ENCODE data around the gene AGBL4. TPM values are rescaled to one million over a fixed set of nuclear protein-coding genes. Genes with fewer than 3 reads are reported as not detected.

The AGBL4 gene
- polyA plus RNA-seq (2011; rRNA removed) (not detected in 2 replicates), polyA minus RNA-seq (2011; rRNA and poly(A)+ RNA removed) (0.18 TPM in 1 of 2 replicates, not detected in the other)

- POLR2A ChIA-PET = no interaction called here
- Histone ChIP-seq H3K27me3 (ENCODE audit: control insufficient read depth, insufficient read depth, low read length) (no peaks in the 10 kb centered on the region), H3K4me3 (ENCODE audit: low read depth, low read length) (peak within 1 kb of the TSS; percentile 35), H3K27ac (ENCODE audit: low read depth, low read length) (no peak within 1 kb of the TSS), H3K9me3 (ENCODE audit: control insufficient read depth, insufficient read depth, low read length) (peaks cover 6% of the 10 kb centered on the region)
- no peak for TF ChIP-seq CTCF (IDR thresholded peaks at IDR 0.05; ENCODE audit: low read depth, low read length)
- no peak for DNase-seq (ENCODE audit: low read depth, low spot score)
- CTCF ChIA-PET = no interaction called here
These were observed at the start of gene AGBL4 for GRCh38 chr1:50023292-50024159. Gene AGBL4 (minus strand): TSS chr1:50023954.

GRCh38 chr1:50066806-50067205, 43.1 kb upstream of the AGBL4 start:
- H3K4me3 ChIP-seq (ENCODE audit: low read depth, low read length) = no peak overlapping the region
- no peak for TF ChIP-seq CTCF (IDR thresholded peaks at IDR 0.05; ENCODE audit: low read depth, low read length)
- no peak for DNase-seq (ENCODE audit: low read depth, low spot score)
- ChIA-PET POLR2A (no interaction called here), CTCF (no interaction called here)
- H3K9me3 ChIP-seq (ENCODE audit: control insufficient read depth, insufficient read depth, low read length) = no peaks in the 10 kb centered on the region; the same call in none of the 2 replicates
- H3K27me3 ChIP-seq (ENCODE audit: control insufficient read depth, insufficient read depth, low read length) = no peaks in the 10 kb centered on the region
- no peak overlapping the region for H3K27ac ChIP-seq (ENCODE audit: low read depth, low read length)

- H3K9me3 ChIP-seq (ENCODE audit: control insufficient read depth, insufficient read depth, low read length) = peaks cover 3% of the 10 kb centered on the region; the same call in 1 of the 2 replicates
- H3K4me3 ChIP-seq (ENCODE audit: low read depth, low read length) = no peak overlapping the region
- no peaks in the 10 kb centered on the region for H3K27me3 ChIP-seq (ENCODE audit: control insufficient read depth, insufficient read depth, low read length)
- CTCF ChIA-PET = no interaction called here
- POLR2A ChIA-PET = no interaction called here
- DNase-seq (ENCODE audit: low read depth, low spot score) = no peak
- TF ChIP-seq CTCF (IDR thresholded peaks at IDR 0.05; ENCODE audit: low read depth, low read length) = no peak
- no peak overlapping the region for H3K27ac ChIP-seq (ENCODE audit: low read depth, low read length)
These were observed 36.5 kb upstream of the AGBL4 start for GRCh38 chr1:50060279-50060678.

GRCh38 chr1:50048791-50049190, 25.0 kb upstream of the AGBL4 start:
- ChIA-PET CTCF (no interaction called here), POLR2A (no interaction called here)
- no peaks in the 10 kb centered on the region for H3K27me3 ChIP-seq (ENCODE audit: control insufficient read depth, insufficient read depth, low read length)
- H3K4me3 ChIP-seq (ENCODE audit: low read depth, low read length) = no peak overlapping the region
- no peak for DNase-seq (ENCODE audit: low read depth, low spot score)
- no peak for TF ChIP-seq CTCF (IDR thresholded peaks at IDR 0.05; ENCODE audit: low read depth, low read length)
- H3K9me3 ChIP-seq (ENCODE audit: control insufficient read depth, insufficient read depth, low read length) = peaks cover 11% of the 10 kb centered on the region; the same call in 1 of the 2 replicates
- no peak overlapping the region for H3K27ac ChIP-seq (ENCODE audit: low read depth, low read length)

GRCh38 chr1:50047916-50048694, 24.4 kb upstream of the AGBL4 start:
- ChIA-PET CTCF (no interaction called here), POLR2A (no interaction called here)
- no peak for DNase-seq (ENCODE audit: low read depth, low spot score)
- Histone ChIP-seq H3K27me3 (ENCODE audit: control insufficient read depth, insufficient read depth, low read length) (no peaks in the 10 kb centered on the region), H3K4me3 (ENCODE audit: low read depth, low read length) (no peak overlapping the region), H3K27ac (ENCODE audit: low read depth, low read length) (no peak overlapping the region), H3K9me3 (ENCODE audit: control insufficient read depth, insufficient read depth, low read length) (peaks cover 11% of the 10 kb centered on the region; the same call in 1 of the 2 replicates)
- no peak for TF ChIP-seq CTCF (IDR thresholded peaks at IDR 0.05; ENCODE audit: low read depth, low read length)

Data from AG04450 (cell line).